HepG2 (cell line): ENCODE results near the gene C9orf50. TPM values are rescaled to one million over a fixed set of nuclear protein-coding genes. Genes with fewer than 3 reads are reported as not detected.

Experiments
- ARNT ChIP-seq: fragments of 450-650 bp; IDR thresholded peaks from 2 replicates; pipeline ENCODE4 v1.6.1; 2017
- ASH2L ChIP-seq: fragments of 300-600, 200-600 bp; sonication (generic); IDR thresholded peaks from 2 replicates; pipeline ENCODE4 v1.7.0; 2017; ENCODE audit warnings: low read depth, mild to moderate bottlenecking, moderate library complexity, mixed read lengths, low read length; ENCODE audit not compliant: insufficient read length
- CHD4 ChIP-seq: fragments of 200-600 bp; sonication (generic); IDR thresholded peaks from 2 replicates; pipeline ENCODE4 v1.7.0; 2017; ENCODE audit warnings: mild to moderate bottlenecking, low read length, borderline replicate concordance
- ETV5 ChIP-seq: IDR thresholded peaks from 2 replicates; pipeline ENCODE4 v1.6.1; 2018; ENCODE audit warnings: missing biosample characterization, missing genetic modification reagents, inconsistent platforms, borderline replicate concordance
- FOSL2 ChIP-seq: sonication (generic); formaldehyde crosslinking; IDR thresholded peaks from 2 replicates; pipeline ENCODE4 v1.4.0; 2020; ENCODE audit warnings: missing genetic modification reagents
- FOXO1 ChIP-seq: sonication (generic); formaldehyde crosslinking; IDR thresholded peaks from 2 replicates; pipeline ENCODE4 v1.4.0; 2020; ENCODE audit warnings: missing genetic modification reagents
- FUBP1 ChIP-seq: sonication (generic); formaldehyde crosslinking; IDR thresholded peaks from 2 replicates; pipeline ENCODE4 v1.5.1; 2020; ENCODE audit warnings: missing genetic modification reagents, mild to moderate bottlenecking, borderline replicate concordance
- GMEB1 ChIP-seq: sonication (generic); formaldehyde crosslinking; IDR thresholded peaks from 2 replicates; pipeline ENCODE4 v1.5.1; 2020; ENCODE audit warnings: missing genetic modification reagents, mild to moderate bottlenecking, borderline replicate concordance
- HOXD1 ChIP-seq: sonication (generic); formaldehyde crosslinking; IDR thresholded peaks from 2 replicates; pipeline ENCODE4 v1.5.0; 2020; ENCODE audit warnings: missing genetic modification reagents
- MATR3 ChIP-seq: sonication (generic); formaldehyde crosslinking; IDR thresholded peaks from 2 replicates; pipeline ENCODE4 v1.4.0; 2020; ENCODE audit warnings: missing genetic modification reagents
- MTF2 ChIP-seq: sonication (generic); formaldehyde crosslinking; IDR thresholded peaks from 2 replicates; pipeline ENCODE4 v1.5.0; 2020; ENCODE audit warnings: missing genetic modification reagents, borderline replicate concordance
- MZF1 ChIP-seq: sonication (generic); formaldehyde crosslinking; IDR thresholded peaks from 2 replicates; pipeline ENCODE4 v1.8.1; 2023; ENCODE audit warnings: mild to moderate bottlenecking, missing genetic modification reagents, borderline replicate concordance
- NFIB ChIP-seq: sonication (generic); formaldehyde crosslinking; IDR thresholded peaks from 2 replicates; pipeline ENCODE4 v1.9.0; 2021; ENCODE audit warnings: missing genetic modification reagents, mild to moderate bottlenecking, borderline replicate concordance
- RARG ChIP-seq: sonication (generic); formaldehyde crosslinking; IDR thresholded peaks from 2 replicates; pipeline ENCODE4 v1.4.0; 2020; ENCODE audit warnings: low read depth, mild to moderate bottlenecking, missing genetic modification reagents
- RBFOX2 ChIP-seq: fragments of 200-400 bp; formaldehyde crosslinking; IDR thresholded peaks from 2 replicates; pipeline ENCODE4 v1.6.1; 2017; ENCODE audit warnings: low read depth, mild to moderate bottlenecking, low read length
- TFDP2 ChIP-seq: sonication (generic); formaldehyde crosslinking; IDR thresholded peaks from 2 replicates; pipeline ENCODE4 v1.4.0; 2020; ENCODE audit warnings: missing genetic modification reagents
- WIZ ChIP-seq: sonication (generic); formaldehyde crosslinking; IDR thresholded peaks from 2 replicates; pipeline ENCODE4 v1.5.1; 2020; ENCODE audit warnings: mild to moderate bottlenecking, missing genetic modification reagents
- ZNF3 ChIP-seq: IDR thresholded peaks from 2 replicates; pipeline ENCODE4 v1.7.0; 2017; ENCODE audit warnings: inconsistent platforms
- ZNF512B ChIP-seq: sonication (generic); formaldehyde crosslinking; IDR thresholded peaks from 2 replicates; pipeline ENCODE4 v1.5.1; 2020; ENCODE audit warnings: missing genetic modification reagents, mild to moderate bottlenecking, borderline replicate concordance
- ZNF546 ChIP-seq: sonication (generic); formaldehyde crosslinking; conservative IDR thresholded peaks from 2 replicates; pipeline ENCODE4 v1.8.1; 2023; ENCODE audit warnings: mild to moderate bottlenecking, missing genetic modification reagents
- ZSCAN31 ChIP-seq: sonication (generic); formaldehyde crosslinking; IDR thresholded peaks from 2 replicates; pipeline ENCODE4 v1.5.0; 2020; ENCODE audit warnings: low read depth, mild to moderate bottlenecking, missing genetic modification reagents
- polyA plus RNA-seq, 8 experiments: library from polyadenylated mRNA; depleted of rRNA in 3 of 8; stranded (reverse) in 7 of 8; unstranded in 1 of 8; fragments of >200 nt; fragmentation: Illumina TruSeq in 4 of 8; extraction: Trizol in 4 of 8; gene quantifications; 2 replicates each; pipeline versions ENCODE4 v1.2.1 to v1.2.3, GENCODE V29; 2011 to 2016; ENCODE audit warnings: low read depth in 4 of 8, missing spikeins in 1 of 8, mixed read lengths in 1 of 8; ENCODE audit not compliant: insufficient read depth in 1 of 8
- total RNA-seq, 5 experiments: library from RNA; depleted of rRNA; stranded (reverse); fragments of >200 nt; fragmentation: Illumina TruSeq; extraction: Trizol; gene quantifications; 2 replicates each; pipeline ENCODE4 v1.2.3, GENCODE V29; 2016; ENCODE audit warnings: low read depth in 1 of 5

The C9orf50 gene
- total and polyA plus RNA-seq, 2 of the 13 experiments (the other 11 are each of a cell fraction or from before 2014, with no cell fraction given), result not detected

GRCh38 chr9:129641750-129642585 lies 21.1 kb upstream of the C9orf50 start, which contains the start of gene ASB6 (continued):
- peak; percentile 85; the same call in 1 of the 2 replicates for TF ChIP-seq FUBP1 (CRISPR knock-in tag)
- peak; percentile 90 for TF ChIP-seq RBFOX2
- peak; percentile 56; the same call in 1 of the 2 replicates for TF ChIP-seq HOXD1 (CRISPR knock-in tag)
- TF ChIP-seq ETV5 (CRISPR knock-in tag), result peak; percentile 86
- no peak for TF ChIP-seq NFIB (CRISPR knock-in tag)
- TF ChIP-seq MATR3 (CRISPR knock-in tag), result no peak
- no peak for TF ChIP-seq ARNT
- no peak for TF ChIP-seq ZNF512B (CRISPR knock-in tag)
- TF ChIP-seq ZSCAN31 (CRISPR knock-in tag), result peak; percentile 82
- no peak for TF ChIP-seq CHD4
- no peak for TF ChIP-seq RARG (CRISPR knock-in tag)
- TF ChIP-seq ZNF546 (CRISPR knock-in tag), result no peak
- TF ChIP-seq FOXO1 (CRISPR knock-in tag), result peak; percentile 65; the same call in 1 of the 2 replicates
- no peak for TF ChIP-seq MZF1 (CRISPR knock-in tag)
- TF ChIP-seq FOSL2 (CRISPR knock-in tag), result peak; percentile 62
- TF ChIP-seq ZNF3, result no peak
- peak; percentile 63; the same call in 1 of the 2 replicates for TF ChIP-seq WIZ (CRISPR knock-in tag)
- peak; percentile 72 for TF ChIP-seq ASH2L
- TF ChIP-seq TFDP2, result peak; percentile 82
- peak; percentile 59; the same call in 1 of the 2 replicates for TF ChIP-seq MTF2 (CRISPR knock-in tag)
- peak; percentile 88 for TF ChIP-seq GMEB1 (CRISPR knock-in tag)
